Effector CD8-positive, alpha-beta T cell (primary cell): ENCODE data around the gene STAC.
"Not testable (repeated sequence)": the region's sequence is repeated elsewhere in the genome, so short reads cannot be mapped to it uniquely, and the experiment has no call there.

ENCODE experiments used
- DNase-seq: peaks from one replicate; lab custom pipeline; 2025; lab: John Stamatoyannopoulos, UW

STAC gene

GRCh38 chr3:36480911-36481648 lies 100.8 kb downstream of the STAC start:
- no peak for DNase-seq

GRCh38 chr3:36482256-36482655 lies 102.0 kb downstream of the STAC start:
- DNase-seq: no peak

- no peak for DNase-seq
Measured at GRCh38 chr3:36482880-36483279, 102.6 kb downstream of the STAC start.

- no peak for DNase-seq
Measured at GRCh38 chr3:36483709-36484108, 103.4 kb downstream of the STAC start.

GRCh38 chr3:36484386-36484785 lies 104.1 kb downstream of the STAC start:
- no peak for DNase-seq

GRCh38 chr3:36486009-36486795 lies 105.9 kb downstream of the STAC start:
- DNase-seq: no peak

GRCh38 chr3:36487616-36488015 lies 107.3 kb downstream of the STAC start:
- no peak for DNase-seq

GRCh38 chr3:36488077-36488789 lies 107.9 kb downstream of the STAC start:
- no peak for DNase-seq

- DNase-seq: no peak
Measured at GRCh38 chr3:36489101-36489500, 108.8 kb downstream of the STAC start.

- no peak for DNase-seq
Measured at GRCh38 chr3:36489679-36490425, 109.5 kb downstream of the STAC start.

- DNase-seq: no peak
Measured at GRCh38 chr3:36493051-36493450, 112.7 kb downstream of the STAC start.

GRCh38 chr3:36494461-36495109 lies 114.3 kb downstream of the STAC start:
- DNase-seq: no peak

GRCh38 chr3:36496684-36497633 lies 116.7 kb downstream of the STAC start:
- DNase-seq: no peak

- DNase-seq: not testable (repeated sequence)
Measured at GRCh38 chr3:36500053-36500452, 119.7 kb downstream of the STAC start.

GRCh38 chr3:36501616-36502015 lies 121.3 kb downstream of the STAC start:
- no peak for DNase-seq

- DNase-seq: no peak
Measured at GRCh38 chr3:36505393-36505792, 125.1 kb downstream of the STAC start.

- DNase-seq: no peak
Measured at GRCh38 chr3:36511791-36512486, 131.6 kb downstream of the STAC start.

GRCh38 chr3:36512555-36512954 lies 132.3 kb downstream of the STAC start:
- DNase-seq: no peak

GRCh38 chr3:36514171-36514570 lies 133.9 kb downstream of the STAC start:
- DNase-seq: no peak

- no peak for DNase-seq
Measured at GRCh38 chr3:36519682-36520081, 139.4 kb downstream of the STAC start.
